AG10803 (cell line): Measurements from ENCODE around the gene LYPLAL1.

Experiments
- DNase-seq: peaks from one replicate; pipeline ENCODE4 v3.0.0; 2010; ENCODE audit warnings: low read depth
- H3K4me3 ChIP-seq: 2 replicates; pipeline ENCODE4 v1.5.1; 2011; ENCODE audit warnings: mild to moderate bottlenecking, low read length, control low read depth
- CTCF ChIP-seq: conservative IDR thresholded peaks from 2 replicates; pipeline ENCODE4 v1.5.1; 2011; ENCODE audit warnings: mild to moderate bottlenecking, low read length, control low read depth, inconsistent platforms

Gene LYPLAL1

GRCh38 chr1:219161371-219161770, 12.3 kb upstream of the LYPLAL1 start:
- no peak for DNase-seq
- H3K4me3 ChIP-seq = no peak overlapping the region

GRCh38 chr1:219163401-219163954, 10.2 kb upstream of the LYPLAL1 start:
- no peak for TF ChIP-seq CTCF
- DNase-seq = no peak
- no peak overlapping the region for H3K4me3 ChIP-seq

More at GRCh38 chr1:219161371-219161770, 12.3 kb upstream of the LYPLAL1 start:
- no peak for TF ChIP-seq CTCF

GRCh38 chr1:219171192-219171935, 2.3 kb upstream of the LYPLAL1 start:
- H3K4me3 ChIP-seq = no peak overlapping the region
- peak; percentile 40 for DNase-seq
- no peak for TF ChIP-seq CTCF

- no peak for DNase-seq
- H3K4me3 ChIP-seq = no peak overlapping the region
- no peak for TF ChIP-seq CTCF
Observed at GRCh38 chr1:219172821-219173220, 857 bp upstream of the LYPLAL1 start.

- no peak for DNase-seq
- H3K4me3 ChIP-seq = peak overlapping the region; percentile 88
- TF ChIP-seq CTCF = no peak
Observed at GRCh38 chr1:219173434-219173757, 282 bp upstream of the LYPLAL1 start.

- TF ChIP-seq CTCF = no peak
- DNase-seq = peak; percentile 84
- peak overlapping the region; percentile 88 for H3K4me3 ChIP-seq
Observed at GRCh38 chr1:219174460-219175211, 958 bp downstream of the LYPLAL1 start.

GRCh38 chr1:219175212-219175564, 1.5 kb downstream of the LYPLAL1 start:
- no peak for DNase-seq
- TF ChIP-seq CTCF = no peak
- H3K4me3 ChIP-seq = peak overlapping the region; percentile 88
